NCI-H128 (cell line): ENCODE results near the gene CXCR5.
"Not testable (repeated sequence)": the region's sequence is repeated elsewhere in the genome, so short reads cannot be mapped to it uniquely, and the experiment has no call there.

ENCODE experiments used
- DNase-seq: peaks from one replicate; lab custom pipeline; 2025; ENCODE audit not compliant: unreplicated experiment; lab: John Stamatoyannopoulos, UW

The CXCR5 gene, protein sequence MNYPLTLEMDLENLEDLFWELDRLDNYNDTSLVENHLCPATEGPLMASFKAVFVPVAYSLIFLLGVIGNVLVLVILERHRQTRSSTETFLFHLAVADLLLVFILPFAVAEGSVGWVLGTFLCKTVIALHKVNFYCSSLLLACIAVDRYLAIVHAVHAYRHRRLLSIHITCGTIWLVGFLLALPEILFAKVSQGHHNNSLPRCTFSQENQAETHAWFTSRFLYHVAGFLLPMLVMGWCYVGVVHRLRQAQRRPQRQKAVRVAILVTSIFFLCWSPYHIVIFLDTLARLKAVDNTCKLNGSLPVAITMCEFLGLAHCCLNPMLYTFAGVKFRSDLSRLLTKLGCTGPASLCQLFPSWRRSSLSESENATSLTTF

DNA sequence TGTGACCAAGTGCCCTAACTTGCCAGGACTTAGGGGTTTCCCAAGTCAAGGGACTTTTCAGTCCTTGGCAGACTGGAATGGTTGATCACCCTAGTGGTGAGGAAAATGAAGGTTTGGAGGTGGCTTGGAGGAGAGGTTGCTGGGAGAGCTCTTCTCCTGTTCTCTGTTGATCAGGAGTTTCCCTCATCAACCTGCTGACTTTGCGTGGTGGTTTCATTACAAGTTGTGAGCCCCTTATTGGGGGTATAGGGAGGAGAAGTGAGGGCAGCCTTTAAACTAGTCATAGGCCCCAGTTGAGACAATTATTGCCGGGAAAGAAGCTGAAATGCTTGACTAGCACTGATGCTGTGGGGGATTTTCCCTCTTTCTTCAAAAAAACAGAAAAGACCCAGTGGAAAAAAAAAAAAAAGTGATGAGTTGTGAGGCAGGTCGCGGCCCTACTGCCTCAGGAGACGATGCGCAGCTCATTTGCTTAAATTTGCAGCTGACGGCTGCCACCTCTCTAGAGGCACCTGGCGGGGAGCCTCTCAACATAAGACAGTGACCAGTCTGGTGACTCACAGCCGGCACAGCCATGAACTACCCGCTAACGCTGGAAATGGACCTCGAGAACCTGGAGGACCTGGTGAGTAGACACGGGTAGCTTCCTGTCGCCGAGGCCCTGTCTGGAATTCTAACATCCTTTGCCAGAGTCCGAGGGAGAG lies at the start of gene CXCR5:
Gene CXCR5 (plus strand): TSS at position 525 of the 704 bp plus-strand sequence. CDS start 50 bp downstream, at position 575.
- no peak for DNase-seq

DNA sequence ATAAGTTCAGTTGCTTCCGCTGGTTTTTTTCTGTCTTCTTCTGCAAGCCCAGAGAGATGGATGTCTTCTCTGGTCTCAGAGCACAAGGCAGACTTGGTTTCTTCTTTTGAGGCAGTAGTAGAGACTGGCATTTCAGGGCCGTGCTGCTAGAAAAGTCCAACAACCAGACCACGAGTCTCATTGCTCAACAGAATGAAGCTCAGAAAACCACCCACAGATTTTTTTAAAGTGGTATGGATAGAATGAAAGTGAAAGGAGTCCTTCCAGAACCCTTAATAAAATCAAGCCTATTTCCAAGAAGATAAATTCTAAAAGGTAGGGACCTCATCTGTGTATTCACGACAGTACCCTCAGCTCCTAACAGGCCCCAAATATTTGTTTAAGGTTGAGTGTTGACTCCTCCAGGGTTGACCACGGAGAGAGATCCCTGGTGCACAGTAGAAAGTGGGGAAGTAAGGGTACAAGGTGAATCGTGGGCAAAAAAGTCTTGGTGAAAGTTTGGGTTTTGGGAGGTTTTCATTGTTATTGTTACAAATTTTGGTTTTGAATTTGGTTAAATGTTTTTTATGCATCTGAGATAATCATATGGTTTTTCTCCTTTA lies 49.2 kb upstream of the CXCR5 start:
- DNase-seq = no peak

DNA sequence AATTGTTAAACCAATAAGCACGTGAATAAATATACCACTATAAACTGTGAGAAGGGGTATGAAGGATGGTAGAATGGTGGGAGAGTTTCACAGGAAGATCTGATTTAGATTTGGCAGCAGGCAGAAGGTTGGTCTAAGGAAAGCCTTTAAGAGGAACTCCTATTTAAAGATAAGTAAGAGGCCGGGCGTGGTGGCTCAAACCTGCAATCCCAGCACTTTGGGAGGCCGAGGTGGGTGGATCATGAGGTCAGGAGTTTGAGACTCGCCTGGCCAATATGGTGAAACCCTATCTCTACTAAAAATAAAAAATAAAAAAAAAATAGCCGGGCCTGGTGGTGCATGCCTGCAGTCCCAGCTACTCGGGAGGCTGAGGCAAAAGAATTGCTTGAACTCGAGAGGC lies 45.8 kb upstream of the CXCR5 start:
- DNase-seq = no peak

DNA sequence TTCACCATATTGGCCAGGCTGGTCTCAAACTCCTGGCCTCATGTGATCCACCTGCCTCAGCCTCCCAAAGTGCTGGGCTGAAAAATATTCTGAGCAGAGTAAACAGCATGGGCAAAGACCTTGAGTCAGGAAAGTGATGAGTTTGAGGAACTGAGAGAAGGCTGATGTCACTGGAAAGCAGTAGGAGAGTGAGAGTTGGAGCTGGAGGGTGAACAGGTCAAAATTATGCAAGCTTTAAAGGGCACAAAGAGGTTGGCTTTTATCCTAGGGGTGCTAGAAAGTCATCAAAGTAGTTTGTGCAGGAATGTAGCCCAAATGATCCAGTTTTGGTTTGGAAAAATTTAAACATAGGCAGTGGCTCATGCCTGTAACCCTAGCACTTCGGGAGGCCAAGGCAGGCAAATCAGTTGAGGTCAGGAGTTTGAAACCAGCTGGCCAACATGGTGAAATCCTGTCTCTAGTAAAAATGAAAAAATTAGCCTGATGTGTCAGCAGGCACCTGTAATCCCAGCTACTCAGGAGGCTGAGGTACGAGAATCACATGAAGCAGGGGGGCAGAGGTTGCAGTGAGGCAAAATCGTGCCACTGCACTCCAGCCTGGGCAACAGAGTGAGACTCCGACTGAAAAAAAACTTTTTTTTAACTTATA lies 44.7 kb upstream of the CXCR5 start:
- no peak for DNase-seq

DNA sequence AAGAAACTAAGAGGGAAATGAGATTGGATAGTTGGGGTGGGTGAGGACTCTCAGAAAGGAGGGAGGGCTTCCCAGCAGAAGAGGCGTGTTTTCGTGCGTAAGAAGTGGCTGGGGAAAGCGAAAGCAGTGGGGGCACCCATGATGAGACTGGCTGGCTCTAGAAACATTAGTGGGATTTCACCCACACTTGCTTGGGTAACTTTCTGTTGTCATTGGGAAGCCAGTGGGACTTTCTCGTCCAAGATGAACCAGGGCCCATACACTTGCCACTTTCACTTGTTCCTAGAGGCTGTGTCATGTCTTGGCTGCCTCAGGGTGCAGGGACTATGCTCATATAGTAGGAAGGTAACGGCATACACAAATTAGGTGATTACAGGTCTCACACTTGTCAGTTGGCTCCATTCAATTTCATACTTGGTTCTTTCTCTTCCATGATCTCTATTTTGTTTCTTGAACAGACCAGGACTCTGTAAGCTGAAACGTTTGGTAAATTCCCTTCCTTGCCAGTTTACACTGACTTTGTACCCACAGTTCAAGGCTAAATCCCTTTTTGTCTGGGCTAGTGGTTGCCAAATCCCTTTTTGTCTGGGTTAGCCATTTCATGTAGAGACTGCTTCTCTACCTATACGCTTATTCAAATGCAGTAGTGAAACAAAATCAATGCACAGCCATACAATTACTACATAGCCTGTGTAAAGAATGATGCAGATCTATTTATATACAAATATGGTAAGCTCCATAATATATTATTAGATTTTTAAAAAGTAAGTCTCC lies 42.0 kb upstream of the CXCR5 start:
- no peak for DNase-seq

DNA sequence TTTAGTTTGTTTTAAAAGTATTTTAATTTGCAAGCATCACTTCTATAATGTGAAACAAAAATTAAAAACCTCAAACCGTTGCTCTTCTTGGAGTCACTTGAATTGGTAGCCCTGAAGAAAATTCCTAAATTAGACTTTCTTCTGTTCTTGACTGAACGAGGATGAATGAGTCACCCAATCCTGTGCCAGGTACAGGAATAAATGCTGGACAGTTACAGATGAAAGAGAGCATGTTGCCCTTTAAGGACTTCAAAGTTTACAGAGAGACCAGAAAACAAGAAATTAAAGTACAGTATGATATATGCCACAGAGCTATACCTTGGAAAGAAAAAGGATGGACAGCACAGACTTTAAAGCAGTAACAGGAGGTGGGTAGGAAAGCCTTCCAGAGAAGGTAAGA lies 41.3 kb upstream of the CXCR5 start:
- DNase-seq = no peak

DNA sequence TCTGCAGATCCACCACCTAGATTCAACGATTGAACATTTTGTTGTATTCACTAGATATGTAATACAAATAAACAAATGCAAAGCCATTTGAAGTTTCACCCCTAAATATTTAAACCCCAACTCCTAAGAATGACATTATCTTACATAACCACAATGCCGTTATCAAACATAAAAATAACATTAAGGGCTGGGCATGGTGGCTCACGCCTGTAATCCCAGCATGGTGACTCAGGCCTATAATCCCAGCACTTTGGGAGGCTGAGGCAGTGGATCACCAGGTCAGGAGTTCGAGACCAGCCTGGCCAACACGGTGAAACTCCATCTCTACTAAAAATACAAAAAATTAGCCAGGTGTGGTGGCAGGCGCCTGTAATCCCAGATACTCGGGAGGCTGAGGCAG lies 40.8 kb upstream of the CXCR5 start:
- DNase-seq = not testable (repeated sequence)

DNA sequence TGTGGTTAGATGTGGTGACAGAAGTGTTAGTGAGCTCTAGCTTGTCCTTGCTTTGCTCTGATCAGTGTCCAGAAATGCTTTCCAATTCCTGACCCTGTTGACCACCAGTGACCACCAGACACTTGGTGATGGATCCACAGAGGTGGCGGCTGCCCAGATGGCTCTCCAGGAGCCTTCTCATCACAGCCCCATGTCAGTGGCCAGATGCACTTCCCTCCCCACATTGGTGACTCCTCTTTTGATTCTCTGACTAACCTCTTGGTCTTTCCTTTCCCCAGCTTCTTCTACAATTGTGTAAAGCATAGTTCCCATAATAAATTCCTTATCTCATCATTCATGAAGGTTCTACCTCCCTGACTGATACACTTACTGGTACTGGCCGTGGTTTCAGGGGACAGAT lies 40.1 kb upstream of the CXCR5 start:
- no peak for DNase-seq

DNA sequence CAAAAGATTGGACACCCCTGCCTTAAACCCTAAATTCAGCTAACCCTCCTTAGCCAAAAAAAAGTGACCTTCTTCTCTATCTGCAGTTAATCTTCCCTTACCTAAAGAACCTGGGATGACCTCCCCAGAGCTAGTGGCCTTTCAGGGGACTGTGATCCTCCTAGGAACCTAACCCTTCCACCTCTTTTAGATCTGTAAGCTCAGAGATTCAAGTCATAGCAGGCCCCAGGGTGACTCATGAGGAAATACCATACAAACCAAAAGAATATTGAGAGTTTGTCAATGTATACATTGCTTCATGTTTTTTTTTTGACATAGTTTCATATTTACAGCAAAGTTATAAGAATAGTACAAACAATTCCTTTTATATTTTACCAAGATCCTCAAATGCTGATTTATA lies 38.3 kb upstream of the CXCR5 start:
- DNase-seq = no peak

DNA sequence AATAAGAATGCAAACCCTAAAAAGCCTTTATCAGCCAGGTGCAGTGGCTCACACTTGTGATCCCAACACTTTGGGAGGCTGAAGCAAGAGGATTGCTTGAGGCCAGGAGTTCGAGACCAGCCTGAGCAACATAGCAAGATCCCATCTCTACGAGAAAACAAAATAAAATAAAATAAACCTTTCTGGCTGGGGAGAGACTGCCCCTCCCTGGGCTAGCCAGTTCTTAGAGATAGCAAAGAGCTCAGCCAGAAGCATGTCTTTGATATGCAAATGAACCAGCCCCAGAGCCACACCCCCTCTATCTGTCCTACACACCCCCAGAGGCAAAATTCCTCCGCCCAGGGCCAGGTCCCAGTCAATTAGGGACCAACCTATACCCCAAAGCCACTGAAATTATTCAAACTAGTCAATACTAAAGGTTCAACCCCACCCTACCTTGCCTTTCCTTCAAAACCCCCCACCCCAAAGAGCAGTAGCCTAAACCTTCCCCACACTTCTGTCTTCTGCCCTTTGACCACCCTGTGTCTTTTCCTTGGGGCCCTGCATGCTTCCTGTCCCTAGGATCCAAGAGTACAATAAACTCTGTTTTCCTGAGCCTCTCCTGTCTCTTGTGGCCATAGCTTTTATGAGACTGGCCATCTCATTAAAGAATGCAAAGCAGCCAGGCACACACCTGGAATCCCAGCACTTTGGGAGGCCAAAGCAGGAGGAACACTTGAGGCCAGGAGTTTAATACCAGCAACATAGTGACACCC lies 37.3 kb upstream of the CXCR5 start:
- no peak for DNase-seq

DNA sequence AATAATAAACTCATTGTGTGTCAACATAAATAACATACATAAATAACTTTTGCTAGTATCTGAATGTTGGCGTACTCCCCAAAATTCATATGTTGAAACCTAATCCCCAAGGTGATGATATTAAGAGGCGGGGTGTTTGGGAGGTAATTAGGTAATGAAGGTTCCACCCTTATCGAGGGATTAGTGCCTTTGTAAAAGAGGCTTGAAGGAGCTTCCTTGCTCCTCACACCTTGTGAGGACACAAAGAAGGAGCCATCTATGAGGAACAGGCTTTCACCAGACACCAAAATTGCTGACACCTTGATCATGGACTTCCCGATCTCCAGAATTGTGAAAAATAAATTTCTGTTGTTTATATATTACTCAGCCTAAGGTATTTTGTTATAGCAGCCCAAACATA lies 33.9 kb upstream of the CXCR5 start:
- no peak for DNase-seq

DNA sequence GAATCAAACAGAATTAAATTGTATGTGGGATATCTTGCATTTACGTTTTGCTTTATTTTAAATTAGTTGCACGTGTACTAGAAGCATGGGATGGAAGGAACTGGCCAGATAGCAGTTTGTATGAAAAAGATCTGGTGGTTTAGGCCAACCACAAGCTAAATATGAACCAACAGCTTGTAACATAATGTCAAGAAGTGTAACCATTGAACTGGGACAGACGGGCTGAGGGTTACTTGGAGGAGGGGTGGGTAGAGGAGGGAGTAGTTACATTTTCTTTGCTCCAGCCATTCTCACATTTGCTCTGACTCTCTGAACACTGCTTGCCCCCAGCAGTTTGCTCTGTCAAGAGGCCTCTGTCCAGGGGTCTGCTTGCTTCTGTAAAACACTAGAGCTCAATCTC lies 31.7 kb upstream of the CXCR5 start:
- DNase-seq = no peak

DNA sequence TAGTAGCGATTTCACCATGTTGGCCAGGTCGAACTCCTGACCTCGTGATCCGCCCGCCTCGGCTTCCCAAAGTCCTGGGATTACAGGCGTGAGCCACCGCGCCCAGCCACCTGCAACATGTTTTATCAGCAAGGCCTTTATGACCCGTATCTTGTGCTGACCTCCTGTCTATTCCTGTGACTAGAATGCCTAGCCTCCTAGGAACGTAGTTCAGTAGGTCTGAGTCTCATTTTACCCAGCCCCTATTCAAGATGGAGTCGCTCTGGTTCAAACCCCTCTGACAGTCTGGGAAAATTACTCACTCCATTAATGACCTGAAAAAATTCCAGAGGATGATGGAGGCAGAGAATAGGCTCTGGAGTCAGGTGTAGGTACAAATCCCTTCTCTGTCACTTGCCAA lies 30.0 kb upstream of the CXCR5 start:
- no peak for DNase-seq

DNA sequence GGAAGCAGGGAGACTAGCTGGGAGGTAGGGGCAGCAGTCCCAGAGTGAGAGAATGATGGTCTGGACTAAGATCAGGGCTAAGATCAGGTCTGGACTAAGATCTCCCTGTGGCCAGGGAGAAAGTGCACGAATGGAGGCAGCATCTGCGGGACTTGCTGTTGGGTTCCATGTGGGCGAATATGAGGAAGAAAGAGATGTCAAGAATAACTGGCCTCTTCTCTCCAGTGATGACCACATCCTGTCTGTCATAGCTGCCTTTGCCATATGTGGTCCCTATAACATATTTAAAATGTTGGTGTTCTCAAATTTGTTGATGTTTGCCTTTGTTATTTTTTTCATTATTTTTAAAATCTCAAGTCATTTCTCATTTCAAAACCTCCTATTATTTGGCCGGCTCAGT lies 27.4 kb upstream of the CXCR5 start:
- no peak for DNase-seq

DNA sequence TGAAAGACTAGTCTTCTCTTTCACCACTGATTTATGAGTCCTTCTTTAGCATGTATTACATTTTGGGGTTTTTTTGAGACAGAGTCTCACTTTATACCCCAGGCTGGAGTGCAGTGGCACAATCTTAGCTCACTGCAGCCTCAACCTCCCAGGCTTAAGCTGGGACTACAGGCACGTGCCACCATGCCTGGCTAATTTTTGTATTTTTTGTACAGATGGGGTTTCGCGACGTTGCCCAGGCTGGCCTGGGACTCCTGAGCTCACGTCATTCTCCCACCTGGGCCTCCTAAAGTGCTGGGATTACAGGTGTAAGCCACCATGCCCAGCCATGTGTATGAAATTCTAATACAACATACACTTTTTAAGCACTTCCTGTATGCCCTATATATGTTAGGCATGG lies 26.3 kb upstream of the CXCR5 start:
- DNase-seq = no peak

DNA sequence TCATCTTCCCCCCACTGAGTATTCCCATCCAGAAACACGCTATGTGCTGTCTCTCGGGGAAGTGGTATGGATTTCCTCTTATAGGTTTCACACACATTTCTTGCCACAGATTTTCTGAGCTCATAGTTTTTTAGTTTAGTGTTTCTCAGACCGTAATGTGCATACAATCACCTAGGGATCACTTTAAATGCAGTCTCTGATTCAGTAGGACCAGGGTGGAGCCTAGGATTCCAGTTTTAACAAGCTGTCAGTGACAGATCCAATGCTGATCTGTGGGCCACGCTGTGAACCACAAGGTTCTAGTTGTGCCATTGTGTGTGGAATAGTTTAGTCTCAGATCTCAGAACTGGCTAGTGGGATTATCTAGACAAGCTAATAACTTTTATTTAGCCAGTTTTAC lies 23.7 kb upstream of the CXCR5 start:
- no peak for DNase-seq

DNA sequence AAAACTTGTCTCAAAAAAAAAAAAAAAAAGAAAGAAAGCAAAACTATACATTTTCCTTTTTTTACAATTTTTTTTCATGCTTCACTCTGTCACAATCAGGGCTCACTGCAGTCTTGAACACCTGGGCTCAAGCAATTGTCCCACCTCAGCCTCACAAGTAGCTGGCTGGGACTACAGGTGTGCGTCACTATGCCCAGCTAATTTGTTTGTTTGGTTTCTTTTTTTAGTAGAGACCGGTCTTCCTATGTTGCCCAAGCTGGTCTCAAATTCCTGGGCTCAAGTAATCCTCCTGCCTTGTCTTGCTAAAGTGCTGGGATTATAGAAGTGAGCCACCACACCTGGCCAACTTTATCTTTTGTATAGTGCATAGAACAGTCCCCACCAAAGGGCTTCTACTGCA lies 15.0 kb upstream of the CXCR5 start:
- DNase-seq = no peak

DNA sequence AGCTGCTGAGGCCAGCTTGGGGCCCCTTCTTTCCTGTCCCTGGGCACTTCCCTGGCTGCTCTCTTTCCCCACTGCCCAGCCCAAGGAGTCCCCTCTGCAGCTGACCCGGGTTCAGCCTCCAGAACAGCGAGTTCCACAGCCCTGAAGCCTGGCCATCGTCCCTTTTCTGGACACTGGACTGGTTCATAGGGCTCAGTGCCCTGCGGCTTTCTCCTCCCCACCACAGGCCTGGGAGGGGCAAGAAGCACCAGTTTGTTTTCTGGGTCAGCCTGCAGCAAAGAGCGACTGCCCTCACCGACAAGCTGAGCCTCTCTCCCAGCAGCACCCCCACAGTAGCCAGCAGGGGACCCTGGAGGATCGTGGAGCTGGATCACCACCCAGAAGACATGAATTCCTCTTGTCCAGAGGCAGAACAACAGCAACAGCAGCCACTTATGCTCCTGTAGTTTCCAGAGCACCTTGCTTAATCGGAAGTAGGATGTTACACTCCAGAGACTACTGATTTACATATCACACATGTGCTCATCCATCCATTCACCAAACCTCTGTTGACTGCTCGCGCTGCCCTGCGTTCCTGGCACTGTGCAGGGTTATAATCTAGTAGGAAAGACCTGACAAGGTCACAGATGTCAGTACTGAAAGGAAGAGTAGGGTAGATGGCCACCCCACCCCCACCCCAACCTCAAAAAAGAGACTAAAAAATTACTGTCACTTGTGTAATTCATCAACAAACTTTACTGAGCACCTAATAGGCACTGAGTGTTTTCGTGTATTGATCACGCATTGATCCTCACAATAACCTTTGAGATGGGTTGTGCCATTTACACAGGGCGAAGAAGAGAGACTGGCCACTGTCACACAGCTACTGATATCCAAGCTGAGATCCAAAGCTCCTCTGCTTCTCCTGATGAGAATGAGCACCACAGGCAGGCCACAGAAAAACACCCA lies 13.0 kb upstream of the CXCR5 start:
- DNase-seq = no peak

DNA sequence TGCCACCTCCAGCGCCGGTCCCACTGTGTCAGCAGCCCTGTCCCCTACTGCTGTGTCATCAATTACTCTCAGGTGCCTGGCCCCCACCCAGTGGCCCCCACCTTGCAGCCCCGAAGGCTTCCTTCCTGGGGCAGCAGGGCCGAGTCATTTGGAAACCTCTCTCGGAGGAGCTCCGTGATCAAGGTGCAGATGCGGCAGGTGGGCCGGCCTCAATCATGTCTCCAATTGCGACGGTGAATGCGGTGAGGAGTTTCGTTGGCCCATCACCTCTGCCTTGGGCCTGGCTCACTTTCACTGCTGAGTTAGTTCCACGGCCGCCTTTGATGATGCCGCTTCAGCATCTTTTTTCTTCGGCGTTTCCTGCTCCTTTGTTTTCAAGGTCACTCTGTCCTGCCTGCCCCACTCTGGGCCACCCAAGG lies 11.3 kb upstream of the CXCR5 start:
- no peak for DNase-seq
